Pancreas (tissue), 10 donors: ENCODE data around the gene SCAMP3. TPM values are rescaled to one million over a fixed set of nuclear protein-coding genes. Genes with fewer than 3 reads are reported as not detected.
"Not testable (repeated sequence)": the region's sequence is repeated elsewhere in the genome, so short reads cannot be mapped to it uniquely, and the experiment has no call there.

Experiments
- ATAC-seq, 4 donors: fragments of 200-7000 bp; cut with Tn5 transposase; one replicate each; pipeline versions ENCODE4 v1.8.0 to v1.9.1; 2020; ENCODE audit warnings: mild to moderate bottlenecking in 4 of 4, moderate library complexity in 4 of 4
- DNase-seq, 6 donors: peaks; one replicate each; pipeline ENCODE4 v3.0.0-alpha.2; 2020
- FAIRE-seq: peaks from 2 replicates; lab custom pipeline; 2012; peaks lifted over from hg19 to GRCh38; lab: Jason Lieb, UNC
- H3K27ac ChIP-seq, 4 donors: fragments of 200-600 bp; sonication (generic); 1 replicate in 3 of 4; 2 replicates in 1 of 4; pipeline versions ENCODE4 v1.5.0 to v1.8.0; 2020
- H3K27me3 ChIP-seq, 4 donors: fragments of 200-600 bp; one replicate each; pipeline ENCODE4 v1.8.0; 2021
- H3K36me3 ChIP-seq, 3 donors: fragments of 200-600 bp; sonication (generic) in 1 of 3; one replicate each; pipeline versions ENCODE4 v1.5.0 to v1.8.0; 2020 to 2021
- H3K4me1 ChIP-seq, 3 donors: fragments of 200-600 bp; one replicate each; pipeline ENCODE4 v1.8.0; 2021
- H3K4me3 ChIP-seq, 4 donors: fragments of 200-600 bp; sonication (generic) in 2 of 4; one replicate each; pipeline versions ENCODE4 v1.5.0 to v1.8.0; 2020 to 2021
- H3K9me3 ChIP-seq, 4 donors: fragments of 200-600 bp; one replicate each; pipeline ENCODE4 v1.8.0; 2021
- WGBS, 2 donors: extraction: QIAGEN DNeasy Blood & Tissue Kit; methylation state at CpG; one replicate each; pipeline ENCODE4 v1.1.7; 2013; 5-methylcytosine and 5-hydroxymethylcytosine counted together
- intact Hi-C, 3 donors: fragments of 100-400 bp; cut with DNase I; formaldehyde crosslinking; loops; one replicate each; pipeline versions ENCODE4 v1.11.1 to v1.14.2; 2022
- polyA plus RNA-seq, 2 donors: library from polyadenylated mRNA; stranded (reverse); fragments of 200-250 nt; gene quantifications; one replicate each; pipeline ENCODE4 v1.2.3, GENCODE V29; 2013
- total RNA-seq, 6 donors: library from RNA; stranded (reverse); fragmentation: NEBNext Ultra II Directional in 4 of 6; extraction: Animal tissue kit (Norgen Biotek cat#: 25700) in 4 of 6; gene quantifications; one replicate each; pipeline versions ENCODE4 v1.2.1 to v1.2.4, GENCODE V29; 2021 to 2023
- TF ChIP-seq, protein P1 (sequence below), 4 donors: fragments of 200-600 bp; sonication (generic) in 3 of 4; IDR thresholded peaks; one replicate each; pipeline versions ENCODE4 v1.5.0 to v1.8.0; 2021; ENCODE audit warnings: antibody characterized with exemption in 4 of 4
- donor health status: healthy with polysubstance abuse.
- donor health status: DM: no; HTN: no; CAD: no; lungs with moderate emphysema.
- donor health status: DM: no; HTN: no; CAD: no.
- donor health status: control.
- donor health status: control.
- donor health status: Bipolar disorder and iron deficiency.
- donor health status: DM: yes; HTN: yes; CAD: no.
- donor health status: DM: no; HTN: no; CAD: no.
- donor health status: DM: no; HTN: no; CAD: no.
- donor health status: DM: yes; HTN: yes; CAD: no.

SCAMP3 gene
- total and polyA plus RNA-seq, 8 donors, result 25.1 to 55.5 (median 28.8) TPM

GRCh38 chr1:155294520-155295182, 32.5 kb upstream of the SCAMP3 start:
- 36 to 38% methylated on average over 46 of the region's 46 CpGs for WGBS, 2 donors
- DNase-seq (no peak), ATAC-seq (peak in 1 of 4 donors; percentile 16), FAIRE-seq (no peak)
- intact Hi-C loops, result no loop called here
- Histone ChIP-seq H3K27ac (no peak overlapping the region), H3K27me3 (no peaks in the 10 kb centered on the region), H3K9me3 (no peaks in the 10 kb centered on the region), H3K4me1 (no peaks in the 10 kb centered on the region), H3K4me3 (no peak overlapping the region), H3K36me3 (no peaks in the 10 kb centered on the region)
- TF ChIP-seq, protein P1, sequence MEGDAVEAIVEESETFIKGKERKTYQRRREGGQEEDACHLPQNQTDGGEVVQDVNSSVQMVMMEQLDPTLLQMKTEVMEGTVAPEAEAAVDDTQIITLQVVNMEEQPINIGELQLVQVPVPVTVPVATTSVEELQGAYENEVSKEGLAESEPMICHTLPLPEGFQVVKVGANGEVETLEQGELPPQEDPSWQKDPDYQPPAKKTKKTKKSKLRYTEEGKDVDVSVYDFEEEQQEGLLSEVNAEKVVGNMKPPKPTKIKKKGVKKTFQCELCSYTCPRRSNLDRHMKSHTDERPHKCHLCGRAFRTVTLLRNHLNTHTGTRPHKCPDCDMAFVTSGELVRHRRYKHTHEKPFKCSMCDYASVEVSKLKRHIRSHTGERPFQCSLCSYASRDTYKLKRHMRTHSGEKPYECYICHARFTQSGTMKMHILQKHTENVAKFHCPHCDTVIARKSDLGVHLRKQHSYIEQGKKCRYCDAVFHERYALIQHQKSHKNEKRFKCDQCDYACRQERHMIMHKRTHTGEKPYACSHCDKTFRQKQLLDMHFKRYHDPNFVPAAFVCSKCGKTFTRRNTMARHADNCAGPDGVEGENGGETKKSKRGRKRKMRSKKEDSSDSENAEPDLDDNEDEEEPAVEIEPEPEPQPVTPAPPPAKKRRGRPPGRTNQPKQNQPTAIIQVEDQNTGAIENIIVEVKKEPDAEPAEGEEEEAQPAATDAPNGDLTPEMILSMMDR (IDR thresholded peaks at IDR 0.05), result no peak

DNA sequence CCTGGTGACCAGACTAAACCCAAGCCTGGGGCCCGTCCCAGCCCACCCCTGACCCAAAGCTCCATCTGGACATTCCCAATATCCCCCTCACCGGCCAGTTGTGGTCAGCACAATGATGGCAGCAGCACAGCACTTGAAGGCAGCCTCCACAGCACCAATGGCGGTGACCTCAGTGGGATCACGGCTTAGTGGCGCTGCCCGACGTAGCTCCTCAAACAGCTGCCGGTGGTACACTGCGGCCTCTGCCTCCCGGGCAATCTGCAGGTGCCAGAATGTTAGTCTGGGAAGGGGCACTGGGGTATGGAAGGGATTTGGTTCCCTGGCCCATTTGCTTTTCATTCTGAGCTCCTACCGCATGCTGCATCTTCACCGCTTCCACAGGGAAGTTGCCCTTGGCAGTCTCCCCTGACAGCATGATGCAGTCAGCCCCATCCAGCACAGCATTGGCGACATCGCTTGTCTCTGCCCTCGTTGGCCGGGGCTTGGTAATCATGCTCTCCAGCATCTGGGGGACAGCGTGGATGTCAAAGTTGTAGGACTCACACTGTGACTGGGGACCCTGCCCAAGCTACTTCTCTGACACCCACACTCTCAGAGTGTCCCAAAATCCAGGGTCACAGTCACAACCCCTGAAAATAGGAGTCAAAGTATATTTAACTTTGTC, 31.1 kb upstream of the SCAMP3 start:
- FAIRE-seq, result no peak
- H3K27me3 ChIP-seq, result no peaks in the 10 kb centered on the region
- no peaks in the 10 kb centered on the region for H3K9me3 ChIP-seq
- WGBS, 2 donors, result 77 to 87% methylated on average over 16 to 17 of the region's 17 CpGs
- H3K4me3 ChIP-seq, result no peak overlapping the region
- TF ChIP-seq, protein P1 (IDR thresholded peaks at IDR 0.05), result no peak
- H3K4me1 ChIP-seq, result no peaks in the 10 kb centered on the region
- intact Hi-C loops, result no loop called here
- H3K27ac ChIP-seq, result no peak overlapping the region
- H3K36me3 ChIP-seq, result no peaks in the 10 kb centered on the region
- no peak for DNase-seq
- ATAC-seq, result no peak

DNA sequence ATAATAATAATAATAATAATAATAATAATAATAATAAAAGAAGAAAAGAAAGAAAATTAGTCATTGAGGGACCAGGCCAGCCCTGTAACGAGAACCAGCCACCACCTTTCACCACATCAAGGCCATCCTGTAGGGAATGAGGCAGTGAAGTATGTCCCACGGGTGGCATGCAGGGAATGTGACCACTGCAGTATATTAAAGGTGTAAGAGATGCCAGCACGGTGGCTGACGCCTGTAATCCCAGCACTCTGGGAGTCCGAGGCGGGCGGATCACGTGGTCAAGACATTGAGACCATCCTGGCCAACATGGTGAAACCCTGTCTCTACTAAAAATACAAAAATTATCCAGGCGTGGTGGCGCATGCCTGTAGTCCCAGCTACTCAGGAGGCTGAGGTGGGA, 28.8 kb upstream of the SCAMP3 start:
- H3K27ac ChIP-seq, H3K9me3 ChIP-seq, DNase-seq, FAIRE-seq, H3K27me3 ChIP-seq, intact Hi-C loops, H3K4me1 ChIP-seq, ATAC-seq, H3K36me3 ChIP-seq, H3K4me3 ChIP-seq: not testable (repeated sequence)
- WGBS, 2 donors, result 70 to 75% methylated on average over 10 of the region's 10 CpGs

DNA sequence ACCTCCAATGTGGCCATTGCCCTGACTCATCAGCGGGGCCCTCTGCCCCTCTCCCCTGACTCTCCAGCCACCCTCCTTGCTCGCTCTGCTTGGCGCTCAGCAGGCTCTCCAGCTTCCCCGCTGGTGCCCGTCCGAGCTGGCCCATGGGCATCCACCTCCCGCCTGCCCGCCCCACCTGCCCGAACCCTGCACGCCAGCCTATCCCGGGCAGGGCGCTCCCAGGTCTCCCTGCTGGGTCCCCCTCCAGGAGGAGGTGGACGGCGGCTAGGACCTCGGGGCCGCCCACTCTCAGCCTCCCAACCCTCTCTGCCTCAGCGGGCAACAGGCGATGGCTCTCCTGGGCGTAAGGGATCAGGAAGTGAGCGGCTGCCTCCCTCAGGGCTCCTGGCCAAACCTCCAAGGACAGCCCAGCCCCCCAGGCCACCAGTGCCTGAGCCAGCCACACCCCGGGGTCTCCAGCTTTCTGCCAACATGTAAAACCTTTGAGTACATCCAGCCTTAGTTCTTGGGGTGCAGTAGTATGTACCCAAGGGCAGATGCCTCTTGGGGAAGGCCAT, 25.9 kb upstream of the SCAMP3 start:
- Histone ChIP-seq H3K4me3 (no peak overlapping the region), H3K27me3 (no peaks in the 10 kb centered on the region), H3K36me3 (no peaks in the 10 kb centered on the region), H3K27ac (no peak overlapping the region), H3K4me1 (no peaks in the 10 kb centered on the region), H3K9me3 (no peaks in the 10 kb centered on the region)
- DNase-seq (no peak), FAIRE-seq (no peak), ATAC-seq (no peak)
- intact Hi-C loops, result no loop called here
- TF ChIP-seq, protein P1 (IDR thresholded peaks at IDR 0.05), result no peak
- 90% methylated on average over 21 of the region's 21 CpGs for WGBS, 2 donors

DNA sequence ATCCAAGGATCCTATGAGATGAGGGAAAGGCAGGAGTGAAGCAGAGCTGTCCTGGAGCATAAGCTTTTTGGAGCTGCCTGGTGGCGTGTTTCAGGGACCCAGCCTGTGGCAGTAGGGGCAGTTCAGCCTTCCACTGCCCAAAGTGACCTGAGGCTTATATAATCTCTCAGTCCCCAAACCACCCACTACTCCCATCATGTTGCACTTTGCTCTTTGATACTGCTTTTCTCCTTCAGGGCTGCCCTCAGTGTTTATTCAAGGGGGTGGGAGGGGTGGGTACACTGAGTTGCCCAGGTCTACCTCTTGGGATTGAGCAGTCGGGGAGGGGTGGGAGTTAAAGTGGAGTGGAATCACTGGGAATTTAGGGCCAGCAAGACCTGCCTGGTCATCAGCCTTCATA, 24.4 kb upstream of the SCAMP3 start:
- no peaks in the 10 kb centered on the region for H3K4me1 ChIP-seq
- no peak overlapping the region for H3K27ac ChIP-seq
- DNase-seq (no peak), FAIRE-seq (no peak), ATAC-seq (no peak)
- intact Hi-C loops, result no loop called here
- no peaks in the 10 kb centered on the region for H3K9me3 ChIP-seq
- TF ChIP-seq, protein P1 (IDR thresholded peaks at IDR 0.05), result no peak
- no peaks in the 10 kb centered on the region for H3K27me3 ChIP-seq
- no peak overlapping the region for H3K4me3 ChIP-seq
- no peaks in the 10 kb centered on the region for H3K36me3 ChIP-seq
- 90 to 94% methylated on average over 2 of the region's 2 CpGs for WGBS, 2 donors
